ENCODE data around the gene USP15.
A peak's percentile ranks its signal among the peaks of the same experiment; 100 is the strongest.
"Not testable (repeated sequence)": the region's sequence is repeated elsewhere in the genome, so short reads cannot be mapped to it uniquely, and the experiment has no call there.

The USP15 gene

GRCh38 chr12:62313727-62314380, 53.6 kb downstream of the USP15 start:
- FAIRE-seq = no peak
- DNase-seq (ENCODE audit: insufficient read length, low spot score) = no peak

DNA sequence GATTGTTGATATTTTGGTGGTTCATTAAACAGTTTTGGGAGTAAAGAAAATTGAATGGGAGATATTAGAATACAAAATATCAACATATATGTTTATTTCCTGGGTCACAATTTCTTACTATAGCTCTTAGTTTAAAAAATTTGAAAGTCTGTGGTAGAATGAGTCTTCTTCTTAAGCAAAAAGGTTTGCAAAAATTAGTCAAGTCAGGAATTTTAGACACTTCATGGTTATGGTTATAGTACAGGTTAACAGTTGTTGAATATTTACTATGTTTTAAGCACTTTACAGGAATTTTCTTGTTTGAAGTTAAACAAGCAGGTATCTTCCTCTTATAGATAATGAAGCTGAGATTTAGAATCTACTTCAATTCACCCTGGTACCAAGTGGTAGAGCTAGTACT, 56.8 kb downstream of the USP15 start:
- DNase-seq (ENCODE audit: insufficient read length, low spot score) = no peak

DNA sequence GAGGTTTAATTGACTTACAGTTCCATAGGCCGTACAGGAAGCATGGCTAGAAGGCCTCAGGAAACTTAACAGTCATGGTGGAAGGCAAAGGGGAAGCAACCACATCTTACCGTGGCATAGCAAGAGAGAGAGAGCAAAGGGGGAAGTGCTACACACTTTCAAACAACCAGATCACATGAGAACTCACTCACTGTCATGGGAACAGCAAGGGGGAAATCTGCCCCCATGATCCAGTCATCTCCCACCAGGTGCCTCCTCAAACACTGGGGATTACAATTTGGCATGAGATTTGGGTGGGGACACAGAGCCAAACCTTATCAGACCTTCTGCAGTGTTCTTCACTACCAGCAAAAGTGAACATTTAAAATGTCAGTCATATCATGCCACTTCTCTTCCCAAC, 58.9 kb downstream of the USP15 start:
- no peak for FAIRE-seq
- DNase-seq (ENCODE audit: insufficient read length, low spot score) = no peak

More for the DNA sequence above, 56.8 kb downstream of the USP15 start:
- FAIRE-seq = no peak

DNA sequence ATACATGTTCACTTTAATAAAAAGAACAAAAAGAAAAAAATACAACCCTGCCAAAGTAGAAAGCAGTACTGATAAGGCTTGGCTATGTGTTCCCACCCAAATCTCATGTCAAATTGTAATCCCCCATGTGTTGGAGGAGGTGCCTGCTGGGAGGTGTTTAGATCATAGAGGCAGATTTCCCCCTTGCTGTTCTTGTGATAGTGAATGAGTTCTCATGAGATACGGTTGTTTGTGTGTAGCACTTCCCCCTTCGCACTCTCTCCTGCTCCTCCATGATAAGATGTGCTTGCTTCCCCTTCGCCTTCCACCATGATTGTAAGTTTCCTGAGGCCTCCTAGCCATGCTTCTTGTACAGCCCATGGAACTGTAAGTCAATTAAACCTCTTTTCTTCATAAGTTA, 59.9 kb downstream of the USP15 start:
- FAIRE-seq (no peak), DNase-seq (ENCODE audit: insufficient read length, low spot score) (no peak)

GRCh38 chr12:62323386-62323785, 63.2 kb downstream of the USP15 start:
- no peak for FAIRE-seq

GRCh38 chr12:62328296-62328921, 68.2 kb downstream of the USP15 start:
- no peak for FAIRE-seq
- DNase-seq (ENCODE audit: insufficient read length, low spot score) = no peak

More at GRCh38 chr12:62323386-62323785, 63.2 kb downstream of the USP15 start:
- DNase-seq (ENCODE audit: insufficient read length, low spot score) = no peak

DNA sequence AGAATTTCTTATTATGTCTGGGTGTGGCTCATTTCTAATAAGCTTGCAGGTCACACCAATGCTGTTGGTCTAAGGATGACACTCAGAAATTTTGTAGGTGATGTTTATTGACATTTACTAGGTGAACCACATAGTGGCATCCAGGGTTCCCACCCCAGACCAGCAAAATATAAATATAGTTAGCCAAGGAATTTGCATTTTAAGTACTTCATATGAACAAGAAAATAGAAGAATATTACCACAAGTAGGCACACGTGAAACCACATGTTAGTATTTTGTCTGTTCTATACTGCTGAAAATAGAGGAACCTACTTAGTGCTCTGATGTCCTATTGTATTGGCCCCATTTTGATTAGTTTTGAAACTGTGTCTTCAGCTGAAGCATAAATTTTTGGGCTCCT, 71.1 kb downstream of the USP15 start:
- no peak for FAIRE-seq
- no peak for DNase-seq (ENCODE audit: insufficient read length, low spot score)

- DNase-seq (ENCODE audit: insufficient read length, low spot score) (no peak), FAIRE-seq (no peak)
These were observed 72.4 kb downstream of the USP15 start for GRCh38 chr12:62332598-62332997.

DNA sequence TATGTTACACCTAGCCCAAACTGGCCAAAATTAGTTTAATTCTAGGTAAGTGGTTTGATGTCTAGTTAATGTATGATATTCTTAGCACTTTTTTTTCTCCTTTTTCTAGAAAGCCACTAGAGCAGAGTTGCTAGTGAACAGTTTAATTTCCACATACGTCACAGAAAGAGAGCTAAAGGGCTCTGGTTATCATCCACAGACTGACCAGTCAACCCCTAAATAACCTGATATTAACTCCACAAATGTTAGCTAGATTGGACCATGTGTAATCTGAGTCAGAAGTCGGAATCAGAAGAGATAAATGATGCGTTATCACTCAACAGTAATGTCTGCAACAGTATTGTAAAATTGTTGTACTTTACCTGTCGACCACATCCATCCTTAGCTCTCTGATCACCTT, 74.9 kb downstream of the USP15 start:
- FAIRE-seq = no peak
- no peak for DNase-seq (ENCODE audit: insufficient read length, low spot score)

- FAIRE-seq = no peak
- DNase-seq (ENCODE audit: insufficient read length, low spot score) = no peak
These were observed 75.6 kb downstream of the USP15 start for GRCh38 chr12:62335796-62336195.

DNA sequence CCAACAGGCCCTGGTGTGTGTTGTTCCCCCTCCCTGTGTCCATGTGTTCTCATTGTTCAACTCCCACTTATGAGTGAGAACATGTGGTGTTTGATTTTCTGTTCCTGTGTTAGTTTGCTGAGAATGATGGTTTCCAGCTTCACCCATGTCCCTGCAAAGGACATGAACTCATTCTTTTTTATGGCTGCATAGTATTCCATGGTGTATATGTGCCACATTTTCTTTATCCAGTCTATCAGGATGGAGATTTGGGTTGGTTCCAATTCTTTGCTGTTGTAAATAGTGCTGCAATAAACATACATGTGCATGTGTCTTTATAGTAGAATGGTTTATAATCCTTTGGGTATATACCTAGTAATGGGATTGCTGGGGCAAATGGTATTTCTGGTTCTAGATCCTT, 77.4 kb downstream of the USP15 start:
- not testable (repeated sequence) for FAIRE-seq; DNase-seq (ENCODE audit: insufficient read length, low spot score)

DNA sequence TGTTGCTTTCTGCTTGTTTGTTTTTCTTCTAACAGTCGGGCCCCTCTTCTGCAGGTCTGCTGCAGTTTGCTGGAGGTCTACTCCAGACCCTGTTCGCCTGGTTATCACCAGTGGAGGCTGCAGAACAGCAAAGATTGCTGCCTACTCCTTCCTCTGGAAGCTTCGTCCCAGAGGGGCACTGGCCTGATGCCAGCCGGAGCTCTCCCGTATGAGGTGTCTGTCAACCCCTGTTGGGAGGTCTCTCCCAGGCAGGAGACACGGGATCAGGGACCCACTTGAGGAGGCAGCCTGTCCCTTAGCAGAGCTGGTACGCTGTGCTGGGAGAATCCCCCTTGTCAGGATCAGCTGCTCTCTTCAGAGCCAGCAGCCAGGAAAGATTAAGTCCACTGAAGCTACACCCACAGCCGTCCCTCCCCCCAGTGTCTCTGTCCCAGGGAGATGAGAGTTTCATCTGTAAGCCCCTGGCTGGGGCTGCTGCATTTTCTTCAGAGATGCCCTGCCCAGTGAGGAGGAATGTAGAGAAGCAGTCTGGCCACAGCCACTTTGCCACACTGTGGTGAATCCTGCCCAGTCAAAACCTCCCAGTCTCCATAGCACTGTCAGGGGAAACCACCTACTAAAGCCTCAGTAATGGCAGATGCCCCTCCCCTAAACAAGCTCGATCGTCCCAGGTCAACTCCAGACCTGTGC, 82.6 kb downstream of the USP15 start:
- not testable (repeated sequence) for DNase-seq (ENCODE audit: insufficient read length, low spot score); FAIRE-seq

GRCh38 chr12:62343304-62344120, 83.3 kb downstream of the USP15 start:
- FAIRE-seq = not testable (repeated sequence)

DNA sequence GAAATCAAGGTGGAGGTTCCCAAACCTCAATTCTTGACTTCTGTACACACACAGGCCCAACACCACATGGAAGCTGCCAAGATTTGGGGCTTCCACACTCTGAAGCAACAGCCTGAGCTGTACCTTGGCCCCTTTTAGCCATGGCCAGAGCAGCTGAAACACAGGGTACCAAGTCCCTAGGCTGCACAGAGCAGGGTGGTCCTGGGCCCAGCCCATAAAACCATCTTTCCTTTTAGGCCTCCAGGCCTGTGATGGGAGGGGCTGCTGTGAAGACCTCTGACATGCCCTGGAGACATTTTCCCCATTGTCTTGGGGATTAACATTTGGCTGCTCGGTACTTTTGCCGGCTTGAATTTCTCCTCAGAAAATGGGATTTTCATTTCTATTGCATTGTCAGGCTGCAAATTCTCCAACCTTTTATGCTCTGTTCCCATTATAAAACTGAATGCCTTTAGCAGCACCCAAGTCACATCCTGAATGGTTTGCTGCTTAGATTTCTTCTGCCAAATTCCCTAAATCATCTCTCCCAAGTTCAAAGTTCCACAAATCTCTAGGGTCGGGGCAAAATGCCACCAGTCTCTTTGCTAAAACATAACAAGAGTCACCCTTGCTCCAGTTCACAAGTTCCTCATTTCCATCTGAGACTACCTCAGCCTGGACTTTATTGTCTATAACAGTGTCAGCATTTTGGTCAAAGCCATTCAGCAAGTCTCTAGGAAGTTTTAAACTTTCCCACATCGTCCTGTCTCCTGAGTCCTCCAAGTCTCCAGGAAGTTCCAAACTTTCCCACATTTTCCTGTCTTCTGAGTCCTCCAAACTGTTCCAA, 84.7 kb downstream of the USP15 start:
- DNase-seq (ENCODE audit: insufficient read length, low spot score); FAIRE-seq: not testable (repeated sequence)

More at GRCh38 chr12:62343304-62344120, 83.3 kb downstream of the USP15 start:
- not testable (repeated sequence) for DNase-seq (ENCODE audit: insufficient read length, low spot score)

DNA sequence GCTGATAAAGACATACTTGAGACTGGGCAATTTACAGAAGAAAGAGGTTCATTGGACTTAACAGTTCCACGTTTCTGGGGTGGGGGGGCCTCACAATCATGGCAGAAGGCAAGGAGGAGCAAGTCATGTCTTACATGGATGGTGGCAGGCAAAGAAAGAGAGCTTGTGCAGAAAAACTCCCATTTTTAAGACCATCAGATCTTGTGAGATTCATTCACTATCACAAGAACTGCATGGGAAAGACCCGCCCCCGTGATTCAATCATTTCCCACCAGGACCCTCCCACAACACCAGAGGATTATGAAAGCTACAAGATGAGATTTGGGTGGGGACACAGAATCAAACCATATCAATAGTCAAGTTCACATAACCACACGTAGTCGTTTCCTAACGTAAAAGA, 85.5 kb downstream of the USP15 start:
- DNase-seq (ENCODE audit: insufficient read length, low spot score) (no peak), FAIRE-seq (no peak)

- FAIRE-seq (no peak), DNase-seq (ENCODE audit: insufficient read length, low spot score) (no peak)
These were observed 86.6 kb downstream of the USP15 start for GRCh38 chr12:62346817-62347216.

DNA sequence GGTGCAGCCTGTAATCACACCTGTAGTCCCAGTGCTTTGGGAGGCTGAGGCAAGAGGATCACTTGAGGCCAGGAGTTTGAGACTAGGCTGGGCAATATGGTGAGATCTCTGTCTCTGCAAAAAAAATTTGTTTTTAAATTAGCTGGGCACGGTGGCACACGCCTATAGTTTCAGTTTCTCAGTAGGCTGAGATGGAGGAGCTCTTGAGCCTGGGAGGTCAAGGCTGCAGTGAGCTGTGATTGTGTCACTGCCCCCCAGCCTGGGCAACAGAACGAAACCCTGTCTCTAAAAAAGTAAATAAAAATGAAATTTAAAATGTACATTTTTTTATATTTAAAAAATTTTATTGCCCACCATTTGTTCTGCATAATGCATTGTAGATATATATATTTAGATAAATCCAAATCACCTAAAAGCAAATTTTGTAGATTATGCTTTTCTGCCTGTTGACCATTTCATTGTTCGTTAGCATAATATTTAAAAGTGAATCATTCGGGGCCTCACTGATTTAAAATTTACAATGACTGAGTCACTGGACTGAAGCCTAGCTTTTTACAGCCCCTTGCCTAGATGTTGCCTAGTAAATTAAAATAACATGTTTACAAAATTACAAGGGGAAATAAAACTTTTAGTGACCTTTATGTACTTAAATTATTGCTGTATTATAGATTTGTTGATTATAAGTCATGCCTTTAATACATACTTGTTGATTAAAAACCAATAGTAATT, 87.9 kb downstream of the USP15 start:
- FAIRE-seq (no peak), DNase-seq (ENCODE audit: insufficient read length, low spot score) (no peak)

GRCh38 chr12:62350554-62350953, 90.3 kb downstream of the USP15 start:
- FAIRE-seq (no peak), DNase-seq (ENCODE audit: insufficient read length, low spot score) (no peak)

DNA sequence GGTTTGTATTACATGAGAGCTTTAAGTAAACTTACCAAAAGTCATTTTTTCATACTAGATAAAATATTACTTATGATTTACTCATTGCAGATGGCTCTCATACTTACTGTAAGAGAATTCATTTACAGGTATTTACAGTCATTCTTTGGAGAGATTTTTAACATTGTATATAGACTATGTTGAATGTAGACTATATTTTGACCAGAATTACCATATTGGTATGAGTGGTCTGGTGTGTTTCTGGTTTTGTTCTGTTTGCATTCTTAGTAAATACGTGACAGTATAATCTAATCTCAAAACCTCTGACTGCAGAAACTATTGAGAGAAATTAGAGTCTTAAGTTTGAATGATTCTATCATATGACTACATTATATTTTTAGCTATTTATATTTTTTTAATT, 91.1 kb downstream of the USP15 start:
- DNase-seq (ENCODE audit: insufficient read length, low spot score) = no peak
- FAIRE-seq = peak; percentile 28
